GM12878 (cell line): Measurements from ENCODE around the gene PRDM16. TPM values are rescaled to one million over a fixed set of nuclear protein-coding genes. Genes with fewer than 3 reads are reported as not detected.

Experiments used
- ATAC-seq: fragments of 200-7000 bp; cut with Tn5 transposase; 3 replicates; pipeline ENCODE4 v1.9.1; 2020; ENCODE audit warnings: mild to moderate bottlenecking, moderate library complexity
- BruUV-seq: library from RNA; stranded (reverse); fragments of 400-500 nt; replicated peaks from 2 replicates; lab custom pipeline; 2021; lab: Mats Ljungman, UMichigan
- CTCF ChIA-PET: fragments of 300-600 bp; sonication (Branson Sonifier 250); formaldehyde crosslinking; extraction: SDS; loops from one replicate; lab custom pipeline; 2021; ENCODE audit warnings: inconsistent platforms; lab: Yijun Ruan, JAX
- POLR2A ChIA-PET: fragments of 350-600 bp; formaldehyde crosslinking; extraction: SDS; loops from one replicate; lab custom pipeline; 2021; ENCODE audit warnings: inconsistent platforms; lab: Charles Lee
- RAD21 ChIA-PET: fragments of 300-600 bp; sonication (Branson Sonifier 250); formaldehyde crosslinking; loops from one replicate; lab custom pipeline; 2023; ENCODE audit warnings: antibody characterized with exemption; ENCODE audit not compliant: unreplicated experiment; lab: Charles Lee
- SMC1A ChIA-PET: fragments of 300-600 bp; sonication (Branson Sonifier 250); formaldehyde crosslinking; loops from one replicate; lab custom pipeline; 2023; ENCODE audit not compliant: unreplicated experiment, uncharacterized antibody; lab: Charles Lee
- DNase-seq: peaks from one replicate; pipeline ENCODE4 v3.0.0-alpha.2; 2011; ENCODE audit warnings: low read depth, low spot score
- FAIRE-seq: peaks from 3 replicates; lab custom pipeline; 2011; peaks lifted over from hg19 to GRCh38; lab: Jason Lieb, UNC
- H2AFZ ChIP-seq: 2 replicates; pipeline ENCODE4 v1.6.0; 2011; ENCODE audit warnings: low read depth, low read length, control low read depth; ENCODE audit not compliant: control insufficient read depth
- H3K27ac ChIP-seq: 2 replicates; pipeline ENCODE4 v1.5.1; 2011; ENCODE audit warnings: control low read depth; ENCODE audit not compliant: control insufficient read depth, insufficient read depth
- H3K27me3 ChIP-seq, 2 experiments: replicated peaks in 1 of 2; 2 replicates each; pipeline versions ENCODE4 v1.6.0 to v1.6.1; 2011; ENCODE audit warnings: low read length in 1 of 2; ENCODE audit not compliant: control insufficient read depth in 2 of 2, insufficient read depth in 2 of 2
- H3K36me3 ChIP-seq, 2 experiments: 2 replicates each; pipeline ENCODE4 v1.5.1; 2011; ENCODE audit warnings: low read length in 1 of 2; ENCODE audit not compliant: control insufficient read depth in 2 of 2, insufficient read depth in 2 of 2
- H3K4me1 ChIP-seq: 2 replicates; pipeline ENCODE4 v1.6.1; 2011; ENCODE audit warnings: mild to moderate bottlenecking, low read length, moderate library complexity, mixed read lengths; ENCODE audit not compliant: control insufficient read depth, insufficient read depth
- H3K4me2 ChIP-seq: 2 replicates; pipeline ENCODE4 v1.6.0; 2011; ENCODE audit warnings: control low read depth; ENCODE audit not compliant: control insufficient read depth, insufficient read depth
- H3K4me3 ChIP-seq: fragments of 200-600 bp; sonication (generic); 2 replicates; pipeline ENCODE4 v1.5.1; 2016
- H3K79me2 ChIP-seq: 2 replicates; pipeline ENCODE4 v1.6.0; 2011; ENCODE audit warnings: low read length; ENCODE audit not compliant: control insufficient read depth, insufficient read depth
- H3K9ac ChIP-seq: 2 replicates; pipeline ENCODE4 v1.8.0; 2011; ENCODE audit warnings: low read length, control low read depth, mixed read lengths; ENCODE audit not compliant: control insufficient read depth, insufficient read depth
- H3K9me3 ChIP-seq: replicated peaks from 3 replicates; pipeline ENCODE4 v1.5.1; 2011; ENCODE audit warnings: mild to moderate bottlenecking, low read length; ENCODE audit not compliant: control insufficient read depth, insufficient read depth
- H4K20me1 ChIP-seq: 2 replicates; pipeline ENCODE4 v1.6.0; 2011; ENCODE audit not compliant: control insufficient read depth, insufficient read depth
- ASH2L ChIP-seq: fragments of 300-600, 200-600 bp; sonication (generic); IDR thresholded peaks from 2 replicates; pipeline ENCODE4 v1.6.1; 2017; ENCODE audit warnings: low read depth, mild to moderate bottlenecking, borderline replicate concordance
- CBX3 ChIP-seq: fragments of 200-600 bp; sonication (generic); IDR thresholded peaks from 2 replicates; pipeline ENCODE4 v1.6.1; 2016; ENCODE audit warnings: low read depth, borderline replicate concordance
- FOXK2 ChIP-seq: fragments of 450-650 bp; IDR thresholded peaks from 2 replicates; pipeline ENCODE4 v1.6.1; 2017; ENCODE audit warnings: mild to moderate bottlenecking, moderate library complexity
- KLF5 ChIP-seq: fragments of 450-650 bp; IDR thresholded peaks from 2 replicates; pipeline ENCODE4 v1.6.1; 2014; ENCODE audit warnings: mild to moderate bottlenecking; ENCODE audit not compliant: partially characterized antibody
- PML ChIP-seq: IDR thresholded peaks from 2 replicates; pipeline ENCODE4 v1.6.1; 2012; ENCODE audit warnings: low read length, inconsistent platforms
- PRDM15 ChIP-seq: fragments of 450-650 bp; formaldehyde crosslinking; IDR thresholded peaks from 2 replicates; pipeline ENCODE4 v1.4.0; 2020; ENCODE audit warnings: mild to moderate bottlenecking, moderate library complexity
- RUNX3 ChIP-seq: IDR thresholded peaks from 2 replicates; pipeline ENCODE4 v1.6.1; 2012; ENCODE audit warnings: low read length, inconsistent platforms
- SKIL ChIP-seq: fragments of 450-650 bp; IDR thresholded peaks from 2 replicates; pipeline ENCODE4 v1.6.1; 2017; ENCODE audit warnings: mild to moderate bottlenecking, low read depth, inconsistent platforms; ENCODE audit not compliant: poor library complexity, severe bottlenecking
- SREBF1 ChIP-seq: IDR thresholded peaks from 2 replicates; pipeline ENCODE4 v1.6.1; 2012; ENCODE audit warnings: mild to moderate bottlenecking, low read length
- TCF7 ChIP-seq: IDR thresholded peaks from 2 replicates; pipeline ENCODE4 v1.6.1; 2014; ENCODE audit warnings: antibody characterized with exemption, borderline replicate concordance
- ZNF24 ChIP-seq: fragments of 450-650 bp; IDR thresholded peaks from 2 replicates; pipeline ENCODE4 v1.6.1; 2017; ENCODE audit warnings: antibody characterized with exemption, mild to moderate bottlenecking
- ZNF384 ChIP-seq: IDR thresholded peaks from 2 replicates; pipeline ENCODE4 v1.6.1; 2012; ENCODE audit warnings: low read depth, mild to moderate bottlenecking, low read length, improper control_type of control experiment, borderline replicate concordance
- WGBS: methylation state at CpG from one replicate; pipeline ENCODE4 v1.1.6; 2016; ENCODE audit warnings: low lambda C conversion rate; ENCODE audit not compliant: insufficient replicate concordance, insufficient coverage; ENCODE audit errors: missing lambda C conversion rate; 5-methylcytosine and 5-hydroxymethylcytosine counted together
- in situ Hi-C: fragments of 300-500 bp; cut with MboI; formaldehyde crosslinking; loops from 9 replicates; pipeline ENCODE4 v1.14.3; 2018; ENCODE audit warnings: mixed read lengths
- intact Hi-C: fragments of 100-400 bp; cut with micrococcal nuclease; formaldehyde crosslinking; loops from one replicate; pipeline ENCODE4 v1.14.2; 2022; ENCODE audit not compliant: unreplicated experiment
- polyA plus RNA-seq, 11 experiments: library from polyadenylated mRNA; depleted of rRNA in 4 of 11; unstranded in 6 of 11; stranded (reverse) in 5 of 11; fragments of >200 nt; fragmentation: Nextera tagmentation in 4 of 11; fragmentation: Illumina TruSeq in 1 of 11; extraction: Ambion mirVana in 4 of 11; extraction: Trizol in 1 of 11; gene quantifications; 1 replicate in 1 of 11; 2 replicates in 10 of 11; pipeline versions ENCODE4 v1.2.1 to v1.2.3, GENCODE V29; 2011 to 2016; ENCODE audit warnings: inconsistent platforms in 2 of 11, missing spikeins in 2 of 11, low read depth in 1 of 11
- total RNA-seq, 4 experiments: library from RNA; depleted of rRNA in 3 of 4; stranded (reverse); fragments of >200 nt in 3 of 4; fragmentation: Illumina TruSeq in 1 of 4; extraction: Trizol in 1 of 4; gene quantifications; 2 replicates each; pipeline versions ENCODE4 v1.2.1 to v1.2.3, GENCODE V29; 2013 to 2021

PRDM16 gene
- total and polyA plus RNA-seq, 10 of the 15 experiments (the other 5 are each of a cell fraction or from before 2014, with no cell fraction given), result 0.03 TPM; not detected in 9

- no peak overlapping the region for H3K4me2 ChIP-seq
- BruUV-seq, result no TSS peak
These were observed 79.2 kb downstream of the PRDM16 start for GRCh38 chr1:3148171-3148570.

GRCh38 chr1:3149277-3149676 is 80.3 kb downstream of the PRDM16 start:
- 6% methylated on average over 8 of the region's 8 CpGs for WGBS
- in situ Hi-C loops, result no loop called here
- SMC1A ChIA-PET, result no interaction called here

More at GRCh38 chr1:3148171-3148570, 79.2 kb downstream of the PRDM16 start:
- intact Hi-C loops, result no loop called here
- Histone ChIP-seq H3K4me3 (no peak overlapping the region), H3K9me3 (no peaks in the 10 kb centered on the region; the same call in 2 of the 3 replicates), H3K4me1 (no peaks in the 10 kb centered on the region), H4K20me1 (no peaks in the 10 kb centered on the region), H3K79me2 (no peaks in the 10 kb centered on the region), H2AFZ (no peak overlapping the region), H3K27ac (no peak overlapping the region), H3K9ac (no peak overlapping the region), H3K36me3 (no peaks in the 10 kb centered on the region), H3K27me3 (no peaks in the 10 kb centered on the region)
- DNase-seq, result no peak
- RAD21 ChIA-PET, result no interaction called here
- TF ChIP-seq ZNF24 (no peak), TCF7 (no peak), PML (no peak)
- ATAC-seq, result no peak
- no peak for FAIRE-seq
- POLR2A ChIA-PET, result no interaction called here
- CTCF ChIA-PET, result no interaction called here
- SMC1A ChIA-PET, result no interaction called here
- WGBS, result 38% methylated on average over 6 of the region's 6 CpGs
- in situ Hi-C loops, result no loop called here

More at GRCh38 chr1:3149277-3149676, 80.3 kb downstream of the PRDM16 start:
- intact Hi-C loops, result no loop called here
- ChIA-PET RAD21 (no interaction called here), POLR2A (no interaction called here), CTCF (no interaction called here)
- no peak overlapping the region for H3K4me3 ChIP-seq
- no TSS peak for BruUV-seq
- DNase-seq (no peak), ATAC-seq (no peak), FAIRE-seq (no peak)
- no peak overlapping the region for H3K9ac ChIP-seq
- no peaks in the 10 kb centered on the region; the same call in 2 of the 3 replicates for H3K9me3 ChIP-seq
- H3K36me3 ChIP-seq, result no peaks in the 10 kb centered on the region
- no peaks in the 10 kb centered on the region for H3K4me1 ChIP-seq
- H3K27ac ChIP-seq, result no peak overlapping the region
- TF ChIP-seq SKIL (no peak), PRDM15 (CRISPR knock-in tag) (no peak), KLF5 (no peak), ASH2L (no peak), RUNX3 (no peak), TCF7 (no peak), ZNF384 (no peak), SREBF1 (no peak), CBX3 (no peak), FOXK2 (no peak)
- no peak overlapping the region for H3K4me2 ChIP-seq
- H2AFZ ChIP-seq, result no peak overlapping the region
- H3K79me2 ChIP-seq, result no peaks in the 10 kb centered on the region
- H4K20me1 ChIP-seq, result no peaks in the 10 kb centered on the region
- H3K27me3 ChIP-seq, result no peaks in the 10 kb centered on the region
